ENCODE data around the gene C3.
A peak's percentile ranks its signal among the peaks of the same experiment; 100 is the strongest.

C3 gene

DNA sequence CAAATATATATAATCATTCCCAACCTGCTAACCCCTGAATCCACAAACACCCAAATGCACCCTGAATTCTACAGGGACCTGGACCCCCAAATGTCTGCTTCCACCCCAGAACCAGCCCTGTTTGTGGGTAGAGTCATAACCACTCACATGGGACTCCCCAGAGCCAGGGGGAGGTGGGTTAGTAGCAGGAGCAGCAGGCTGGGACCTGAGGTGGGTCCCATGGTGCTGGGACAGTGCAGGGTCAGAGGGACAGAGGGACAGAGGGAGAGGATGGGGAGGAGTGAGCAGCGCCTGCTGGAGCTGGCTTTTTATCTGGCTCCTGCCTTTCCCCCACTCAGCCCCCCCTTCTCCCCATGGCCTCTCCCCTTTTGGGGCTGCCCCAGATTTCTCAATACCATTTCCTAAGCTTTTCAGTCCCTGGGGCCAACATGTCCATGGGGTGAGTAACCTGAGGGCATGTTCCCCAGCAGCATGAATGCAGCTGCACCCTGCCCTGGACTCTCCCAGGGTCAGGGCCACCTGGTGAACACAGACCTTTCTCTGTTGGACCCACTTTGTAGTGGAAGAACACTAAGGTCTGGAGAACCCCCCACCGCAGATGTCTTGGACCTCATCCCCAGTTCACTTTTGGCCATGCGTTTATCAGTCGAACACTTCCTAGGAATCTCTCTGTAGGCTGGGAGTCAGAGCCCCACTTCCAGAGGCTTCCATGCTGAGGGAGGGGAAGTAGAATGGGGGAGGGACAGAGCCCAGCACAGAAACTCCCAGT lies at the start of gene C3:
Gene C3, minus strand, starts transcription at position 282 of the 769 bp plus-strand sequence. Its CDS starts 61 bp downstream, at position 221.
- TF ChIP-seq, protein P1, sequence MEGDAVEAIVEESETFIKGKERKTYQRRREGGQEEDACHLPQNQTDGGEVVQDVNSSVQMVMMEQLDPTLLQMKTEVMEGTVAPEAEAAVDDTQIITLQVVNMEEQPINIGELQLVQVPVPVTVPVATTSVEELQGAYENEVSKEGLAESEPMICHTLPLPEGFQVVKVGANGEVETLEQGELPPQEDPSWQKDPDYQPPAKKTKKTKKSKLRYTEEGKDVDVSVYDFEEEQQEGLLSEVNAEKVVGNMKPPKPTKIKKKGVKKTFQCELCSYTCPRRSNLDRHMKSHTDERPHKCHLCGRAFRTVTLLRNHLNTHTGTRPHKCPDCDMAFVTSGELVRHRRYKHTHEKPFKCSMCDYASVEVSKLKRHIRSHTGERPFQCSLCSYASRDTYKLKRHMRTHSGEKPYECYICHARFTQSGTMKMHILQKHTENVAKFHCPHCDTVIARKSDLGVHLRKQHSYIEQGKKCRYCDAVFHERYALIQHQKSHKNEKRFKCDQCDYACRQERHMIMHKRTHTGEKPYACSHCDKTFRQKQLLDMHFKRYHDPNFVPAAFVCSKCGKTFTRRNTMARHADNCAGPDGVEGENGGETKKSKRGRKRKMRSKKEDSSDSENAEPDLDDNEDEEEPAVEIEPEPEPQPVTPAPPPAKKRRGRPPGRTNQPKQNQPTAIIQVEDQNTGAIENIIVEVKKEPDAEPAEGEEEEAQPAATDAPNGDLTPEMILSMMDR (IDR thresholded peaks at IDR 0.05; ENCODE audit: insufficient read depth, low read length, poor library complexity, severe bottlenecking): no peak
- H3K4me3 ChIP-seq (replicated peaks; ENCODE audit: low read depth, low read length): no peak within 1 kb of the TSS
- H3K27me3 ChIP-seq (replicated peaks; ENCODE audit: control insufficient read depth, insufficient read depth, low read length): no peaks in the 10 kb centered on the region
- H3K36me3 ChIP-seq (ENCODE audit: control insufficient read depth, insufficient read depth, low read length): no peaks in the 10 kb centered on the region
- DNase-seq (ENCODE audit: extremely low read depth, insufficient read length): no peak

DNA sequence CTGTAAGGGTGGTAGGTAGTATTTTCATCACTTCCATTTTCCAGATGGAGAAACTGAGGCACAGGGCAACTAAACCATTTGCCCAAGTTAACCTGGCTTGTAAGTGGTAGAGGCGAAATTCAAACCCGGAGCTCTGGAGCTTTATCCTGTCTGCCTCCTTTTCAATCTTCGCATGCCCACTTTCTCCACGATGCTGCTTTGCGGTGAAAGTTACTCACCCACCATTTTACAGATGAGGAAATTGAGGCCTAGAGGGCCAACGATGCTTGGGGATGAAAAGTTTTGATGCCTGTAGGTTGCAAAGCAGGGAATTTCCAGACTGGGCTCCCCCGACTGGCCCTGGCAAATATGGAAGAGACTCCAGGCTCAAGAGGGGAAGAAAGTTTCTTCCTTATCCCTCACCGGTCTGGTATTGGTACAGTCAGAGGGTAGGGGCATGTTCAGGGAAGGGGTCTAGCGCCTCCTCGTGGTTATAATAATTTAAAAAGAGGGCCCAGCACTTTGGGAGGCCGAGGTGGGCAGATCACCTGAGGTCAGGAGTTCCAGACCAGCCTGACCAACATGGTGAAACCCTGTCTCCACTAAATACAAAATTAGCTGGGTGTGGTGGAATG lies 48.7 kb upstream of the C3 start:
- Histone ChIP-seq H3K27me3 (replicated peaks; ENCODE audit: control insufficient read depth, insufficient read depth, low read length) (no peaks in the 10 kb centered on the region), H3K36me3 (ENCODE audit: control insufficient read depth, insufficient read depth, low read length) (no peaks in the 10 kb centered on the region), H3K4me3 (replicated peaks; ENCODE audit: low read depth, low read length) (no peak overlapping the region)
- TF ChIP-seq, protein P1 (IDR thresholded peaks at IDR 0.05; ENCODE audit: insufficient read depth, low read length, poor library complexity, severe bottlenecking): peak; percentile 41
- DNase-seq (ENCODE audit: extremely low read depth, insufficient read length): no peak

DNA sequence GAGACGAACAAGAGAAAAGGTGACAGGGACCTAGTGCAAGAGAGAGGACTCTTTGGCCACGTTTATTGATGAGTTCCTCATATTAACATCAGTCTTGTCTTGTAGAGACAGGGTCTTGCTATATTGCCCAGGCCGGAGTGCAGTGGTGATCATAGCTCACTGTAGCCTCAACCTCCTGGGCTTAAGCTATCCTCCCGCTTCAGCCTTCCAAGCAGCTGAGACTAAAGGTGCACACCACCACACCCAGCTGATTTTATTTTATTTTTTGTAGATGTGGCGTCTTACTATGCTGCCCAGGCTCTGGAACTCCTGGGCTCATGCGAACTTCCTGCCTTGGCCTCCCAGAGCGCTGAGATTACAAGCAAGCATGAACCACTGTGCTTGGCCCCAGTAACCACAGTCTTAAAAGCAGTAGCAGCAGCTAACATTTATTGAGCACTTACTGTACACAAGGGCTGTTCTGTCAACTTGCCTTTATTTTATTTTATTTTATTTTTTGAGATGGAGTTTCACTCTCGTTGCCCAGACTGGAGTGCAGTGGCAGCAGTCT lies 47.9 kb upstream of the C3 start:
- no peak for DNase-seq (ENCODE audit: extremely low read depth, insufficient read length)
- TF ChIP-seq, protein P1 (IDR thresholded peaks at IDR 0.05; ENCODE audit: insufficient read depth, low read length, poor library complexity, severe bottlenecking): no peak
- H3K36me3 ChIP-seq (ENCODE audit: control insufficient read depth, insufficient read depth, low read length): no peaks in the 10 kb centered on the region
- H3K4me3 ChIP-seq (replicated peaks; ENCODE audit: low read depth, low read length): peak overlapping the region; percentile 82
- no peaks in the 10 kb centered on the region for H3K27me3 ChIP-seq (replicated peaks; ENCODE audit: control insufficient read depth, insufficient read depth, low read length)

DNA sequence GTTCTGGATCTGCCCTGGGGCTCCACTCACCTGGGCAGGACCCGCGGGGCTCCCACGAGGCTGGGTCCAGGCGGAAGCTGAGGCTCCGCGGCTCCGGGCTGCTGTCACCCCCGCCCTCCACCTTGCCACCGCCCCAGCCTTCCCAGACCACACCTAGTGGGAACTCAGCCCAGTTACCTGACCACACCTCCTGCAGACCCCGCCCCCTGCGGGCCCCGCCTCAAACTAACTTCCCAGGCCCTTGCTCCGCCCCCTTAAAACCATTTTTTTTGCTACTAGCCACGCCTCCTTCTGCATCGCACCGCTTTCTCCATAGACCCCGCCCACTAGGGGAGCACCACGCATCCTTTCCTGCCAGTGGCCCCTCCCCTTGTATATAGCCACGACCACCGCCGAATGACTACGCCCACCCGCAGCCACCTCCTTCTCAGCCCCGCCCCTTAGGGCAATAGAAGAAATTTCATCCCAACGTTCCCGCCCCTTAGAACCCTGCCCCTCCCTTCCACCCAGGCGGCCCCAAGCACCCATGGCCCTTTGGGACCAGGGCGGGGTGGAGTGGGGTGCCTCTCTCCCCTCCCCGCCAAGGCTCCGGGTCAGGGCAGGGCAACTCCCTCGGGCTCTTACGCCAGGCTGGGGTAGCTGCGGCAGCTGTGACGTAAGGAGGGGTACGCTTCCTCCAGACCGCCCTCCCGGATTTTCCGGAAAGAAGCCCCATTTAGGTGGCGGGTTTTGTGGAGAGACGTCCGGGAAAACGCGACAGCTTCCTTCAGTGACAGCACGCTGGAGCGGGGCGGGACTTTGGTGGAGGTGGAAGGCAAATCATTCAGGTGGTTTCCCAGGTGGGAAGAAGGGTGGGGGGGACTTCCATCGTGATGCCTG lies 47.1 kb upstream of the C3 start, which contains the start of gene SH2D3A:
Gene SH2D3A, minus strand, starts transcription at position 79 of the 879 bp plus-strand sequence. CDS start 3,687 bp downstream, outside the sequence.
- TF ChIP-seq, protein P1 (IDR thresholded peaks at IDR 0.05; ENCODE audit: insufficient read depth, low read length, poor library complexity, severe bottlenecking): no peak
- Histone ChIP-seq H3K4me3 (replicated peaks; ENCODE audit: low read depth, low read length) (peak within 1 kb of the TSS; percentile 82), H3K27me3 (replicated peaks; ENCODE audit: control insufficient read depth, insufficient read depth, low read length) (no peaks in the 10 kb centered on the region), H3K36me3 (ENCODE audit: control insufficient read depth, insufficient read depth, low read length) (no peaks in the 10 kb centered on the region)
- peak; percentile 93 for DNase-seq (ENCODE audit: extremely low read depth, insufficient read length)

DNA sequence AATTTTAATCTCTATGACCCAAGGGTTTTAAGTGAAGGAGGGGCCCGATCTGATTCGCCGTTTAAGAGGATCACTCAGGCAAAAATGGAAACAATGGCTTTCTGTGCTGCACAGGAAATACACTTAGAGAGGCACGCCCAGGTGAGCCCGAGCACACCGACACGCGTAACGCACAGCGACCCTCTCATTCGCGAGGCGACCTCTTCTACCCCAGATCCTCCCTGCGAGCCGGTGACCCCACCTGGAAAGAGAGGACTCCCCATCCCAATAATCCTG lies 46.6 kb upstream of the C3 start:
- no peaks in the 10 kb centered on the region for H3K27me3 ChIP-seq (replicated peaks; ENCODE audit: control insufficient read depth, insufficient read depth, low read length)
- peak overlapping the region; percentile 82 for H3K4me3 ChIP-seq (replicated peaks; ENCODE audit: low read depth, low read length)
- no peaks in the 10 kb centered on the region for H3K36me3 ChIP-seq (ENCODE audit: control insufficient read depth, insufficient read depth, low read length)
- no peak for DNase-seq (ENCODE audit: extremely low read depth, insufficient read length)
- TF ChIP-seq, protein P1 (IDR thresholded peaks at IDR 0.05; ENCODE audit: insufficient read depth, low read length, poor library complexity, severe bottlenecking): no peak

All from GM06990 (cell line).